Caki2 (cell line): ENCODE data around the gene EBF3. TPM values are rescaled to one million over a fixed set of nuclear protein-coding genes. Genes with fewer than 3 reads are reported as not detected.

Experiments used
- DNase-seq: peaks from one replicate; pipeline ENCODE4 v3.0.0-alpha.2; 2015; ENCODE audit warnings: low read depth
- in situ Hi-C: cut with HindIII; loops from 2 replicates; pipeline ENCODE4 v1.10.0; 2016; ENCODE audit warnings: low sequenced_read_pairs, low pct_unique_long_range_greater_than_20kb, mixed read lengths
- total RNA-seq: library from RNA; depleted of rRNA; stranded (reverse); fragments of >200 nt; shearing (Covaris generic); gene quantifications from 2 replicates; pipeline ENCODE4 v1.2.3, GENCODE V29; 2014; ENCODE audit warnings: low replicate concordance

The EBF3 gene
- total RNA-seq, 1 experiment from 2014 or later, result not detected

GRCh38 chr10:129972145-129972965 is 8.3 kb upstream of the EBF3 start:
- in situ Hi-C loops, result no loop called here
- DNase-seq, result no peak

DNA sequence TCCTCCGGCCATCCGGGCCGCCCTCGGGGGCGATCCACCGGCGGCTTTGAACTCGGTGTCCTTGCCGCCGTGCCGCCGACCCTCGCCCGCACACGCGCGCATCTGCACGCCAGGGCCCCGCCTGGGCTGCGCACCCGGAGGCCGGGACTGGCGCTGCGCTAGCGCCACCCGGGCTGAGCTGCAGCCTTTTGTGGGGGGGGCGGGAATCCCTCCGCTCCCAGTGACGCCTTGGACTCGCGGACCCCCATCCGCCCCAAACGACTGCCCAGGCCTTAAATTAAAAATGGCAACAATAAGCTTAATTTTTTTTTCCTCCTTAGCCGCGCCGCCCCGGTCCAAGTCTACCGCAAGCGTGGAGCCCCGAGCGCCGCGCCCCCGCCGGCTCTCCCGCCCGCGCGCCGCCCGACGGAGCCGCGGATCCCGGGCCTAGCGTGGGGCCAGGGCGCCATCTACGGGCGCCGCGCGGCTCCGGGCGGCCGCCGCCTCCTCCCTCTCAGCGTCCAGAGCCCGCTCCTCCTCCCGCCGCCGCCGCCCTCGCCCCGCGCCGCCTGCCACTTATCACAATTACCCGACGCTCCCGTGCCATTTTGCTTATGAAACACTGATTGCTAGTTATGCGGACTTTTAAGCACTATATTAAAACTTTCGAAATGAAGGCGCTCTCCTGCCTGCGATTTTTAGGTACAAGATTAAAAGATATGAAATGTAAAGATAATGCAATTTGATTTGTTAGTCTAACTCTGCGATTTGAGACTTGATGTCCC is 7.5 kb upstream of the EBF3 start:
- peak; percentile 52 for DNase-seq
- in situ Hi-C loops, result no loop called here

DNA sequence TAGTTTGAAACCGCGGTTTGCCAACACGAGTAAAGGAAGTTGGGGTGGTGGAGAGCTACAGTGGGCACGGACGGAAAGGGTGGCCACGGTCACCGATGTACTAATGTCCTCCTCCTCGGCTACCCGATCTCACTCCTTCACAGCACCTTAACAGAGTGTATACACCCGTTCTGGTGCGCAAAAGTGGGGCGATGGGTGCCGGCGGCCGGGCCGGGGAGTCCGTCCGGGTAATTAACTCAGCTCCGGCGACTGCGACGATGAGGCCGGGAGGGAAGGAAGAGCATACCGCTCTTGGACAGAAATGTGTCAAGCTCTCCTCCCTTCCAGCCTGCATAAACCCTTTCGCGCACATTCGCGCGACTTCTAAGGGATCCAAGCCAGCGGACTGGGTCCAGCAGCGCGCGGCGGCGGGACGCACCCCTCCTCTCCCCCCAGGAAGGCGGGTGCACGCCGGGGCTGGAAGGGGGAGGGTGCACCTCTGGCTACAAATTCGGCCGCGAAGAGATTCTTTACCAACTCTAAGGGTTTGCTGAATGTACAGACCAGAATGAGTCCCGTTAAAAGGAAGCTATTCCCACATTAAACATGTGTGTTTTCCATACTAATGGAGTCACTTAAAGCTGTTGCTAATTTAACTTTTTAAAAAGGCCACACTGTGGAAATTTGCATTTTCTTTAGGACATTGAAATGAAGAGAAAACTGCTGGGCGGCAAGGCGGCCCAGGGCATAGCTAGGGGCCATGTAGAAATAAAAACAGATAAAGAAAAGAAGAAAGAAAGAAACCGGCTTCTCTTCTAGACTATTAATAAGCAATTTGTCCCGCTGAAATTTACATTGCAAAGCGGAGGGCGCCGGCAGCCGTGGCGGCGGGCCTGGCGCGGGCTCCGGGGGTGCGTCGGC is 6.6 kb upstream of the EBF3 start:
- in situ Hi-C loops, result no loop called here
- DNase-seq, result no peak

DNA sequence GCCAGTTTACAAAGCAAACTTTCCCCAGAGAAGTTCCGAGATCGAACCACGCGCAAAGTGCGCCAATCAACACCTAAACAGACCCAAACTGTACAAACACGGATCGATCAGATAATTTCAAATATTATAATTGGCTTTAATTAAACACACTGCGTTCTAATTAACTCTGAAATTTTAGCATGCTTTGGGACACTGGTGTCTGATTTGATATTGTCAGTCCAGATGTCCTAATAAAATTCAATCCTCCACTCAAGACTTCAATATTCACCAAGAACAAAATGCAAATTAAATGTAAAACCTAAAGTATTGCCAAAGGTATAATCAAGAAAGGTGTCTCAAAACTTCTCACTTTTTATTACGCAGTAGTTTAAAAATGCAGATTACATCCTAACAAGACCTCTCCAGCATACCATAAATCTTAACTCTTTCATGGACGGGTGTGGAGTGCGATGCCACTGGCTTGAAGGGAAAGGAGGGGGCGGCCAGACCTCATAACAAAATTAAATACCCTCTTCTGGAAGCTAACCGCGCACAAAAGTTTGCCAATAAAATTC is 5.9 kb upstream of the EBF3 start:
- in situ Hi-C loops, result no loop called here
- no peak for DNase-seq

DNA sequence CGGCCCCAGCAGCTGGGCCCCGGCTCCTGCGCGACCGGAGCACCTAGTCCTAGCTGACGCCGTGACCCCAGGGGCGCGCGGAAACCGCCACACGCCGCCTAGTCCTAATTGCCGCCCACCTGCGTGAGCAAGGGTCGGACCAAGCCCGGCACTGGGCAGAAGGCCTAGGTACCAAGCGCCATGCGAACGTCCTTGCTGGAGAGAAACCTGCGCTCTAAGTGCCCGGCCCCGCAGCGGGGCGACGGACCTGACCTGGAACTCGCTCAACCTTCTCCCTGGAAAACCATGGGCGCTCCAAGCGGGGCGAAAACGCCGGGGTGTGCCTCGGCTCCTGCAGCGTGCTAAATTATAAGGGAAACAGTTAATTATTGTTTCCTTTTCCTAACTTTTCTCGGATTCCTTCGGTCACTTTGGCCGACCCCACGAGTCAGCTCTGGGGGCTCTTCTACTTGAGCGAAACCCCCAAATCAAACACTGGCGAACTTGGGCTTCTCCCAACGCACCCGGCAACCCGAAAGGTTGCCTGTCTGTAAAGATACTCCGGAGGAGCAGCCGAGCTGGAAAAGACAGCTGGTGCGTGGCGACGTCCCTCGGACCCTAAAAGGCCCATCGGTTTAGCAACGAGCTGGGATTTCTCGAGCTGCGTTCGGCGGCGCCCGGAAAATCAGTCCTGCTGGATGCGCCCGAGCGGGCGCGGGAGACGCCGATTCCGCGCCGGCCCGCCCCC is 5.3 kb upstream of the EBF3 start:
- no peak for DNase-seq
- in situ Hi-C loops, result no loop called here

DNA sequence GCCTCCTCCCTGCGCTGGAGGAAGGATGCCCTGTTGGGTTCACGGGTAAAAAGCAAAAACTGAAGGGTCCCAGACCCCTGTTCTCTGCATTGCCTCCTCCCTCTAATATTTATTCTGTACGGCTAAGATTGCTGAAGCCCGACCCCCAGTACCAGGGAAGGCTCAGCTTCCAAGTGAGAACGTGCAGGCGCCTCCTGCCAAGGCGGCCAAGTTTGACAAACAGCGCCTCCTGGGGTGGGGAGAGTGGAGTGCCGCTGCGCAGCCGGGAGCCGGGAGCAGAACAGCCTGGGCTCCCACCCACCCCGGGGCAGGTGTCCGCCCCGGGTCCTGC is 4.7 kb upstream of the EBF3 start:
- in situ Hi-C loops, result no loop called here
- no peak for DNase-seq

DNA sequence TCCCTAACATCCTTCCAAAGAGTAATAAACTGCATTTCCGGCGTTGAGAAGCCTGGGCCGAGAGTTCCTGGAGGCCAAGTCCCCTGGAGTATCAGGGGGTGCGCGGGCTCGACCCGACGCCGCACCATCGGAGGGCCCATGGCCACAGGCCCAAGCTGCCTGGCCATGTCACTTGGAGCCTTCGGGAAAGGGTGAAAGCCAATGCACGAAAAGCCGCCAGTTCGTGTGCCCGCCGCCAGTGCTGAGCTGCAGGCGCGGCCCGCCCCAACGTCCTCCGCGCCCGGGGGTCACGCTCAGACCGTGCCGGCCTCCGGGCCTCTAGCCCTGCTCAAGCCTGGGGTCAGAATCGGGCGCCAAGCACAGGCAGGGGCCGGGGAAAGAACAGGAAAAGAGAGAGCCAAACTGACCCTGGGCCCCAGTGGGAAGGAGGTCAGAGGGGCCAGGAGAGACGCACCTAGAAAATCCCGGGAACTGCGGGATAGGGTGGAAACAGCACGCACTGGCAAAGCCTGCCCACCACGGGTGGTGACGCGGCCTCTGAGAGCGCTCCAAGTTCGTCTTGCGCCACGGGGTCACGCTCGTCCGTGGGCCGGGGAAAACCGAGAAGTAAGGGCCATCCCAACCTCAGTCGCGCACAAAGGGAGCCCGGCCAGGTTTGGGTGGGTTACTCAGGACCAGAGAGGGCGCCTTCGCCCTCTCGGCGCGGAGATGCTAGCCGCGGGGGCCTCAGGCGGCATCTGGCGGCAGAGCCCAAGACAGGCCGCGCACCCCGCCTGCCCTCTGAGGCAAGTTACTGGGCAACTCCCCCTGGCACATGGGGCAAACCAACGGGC is 4.2 kb upstream of the EBF3 start:
- no peak for DNase-seq
- in situ Hi-C loops, result no loop called here

GRCh38 chr10:129967579-129968019 is 3.5 kb upstream of the EBF3 start:
- in situ Hi-C loops, result no loop called here
- DNase-seq, result no peak

DNA sequence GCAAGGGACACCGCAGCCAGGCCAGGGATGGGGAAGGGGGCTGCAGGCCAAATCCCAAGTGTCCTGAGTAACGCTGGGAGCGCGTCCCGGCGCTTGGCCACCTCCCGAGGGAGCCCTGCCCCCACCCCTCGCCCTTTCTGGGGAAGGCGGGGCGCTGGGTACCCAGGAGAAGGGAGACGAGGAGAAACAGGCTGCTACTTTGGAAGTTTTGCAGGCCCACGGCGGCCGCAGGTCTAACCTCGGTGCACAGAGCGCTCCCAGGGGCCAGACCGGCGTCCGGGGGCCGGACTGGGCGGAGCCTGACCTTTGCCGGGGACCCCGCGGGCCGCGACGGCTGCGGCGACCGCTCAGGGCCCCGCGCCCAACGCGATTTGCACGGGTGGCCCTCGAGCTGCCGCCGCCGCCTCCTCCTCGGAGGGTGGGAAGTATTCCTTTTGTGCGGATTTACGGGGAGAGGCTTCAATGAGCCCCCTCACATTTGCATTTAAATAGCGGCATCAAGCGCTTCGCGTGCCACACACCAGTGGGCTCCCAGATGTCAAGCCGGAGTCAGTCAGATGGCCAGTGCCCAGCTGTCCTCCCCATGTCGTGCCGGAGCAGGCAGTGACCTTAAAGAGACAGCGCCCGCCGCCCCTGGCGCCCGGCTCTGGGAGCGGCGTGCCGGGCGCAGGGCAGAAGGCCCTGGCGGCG is 3.0 kb upstream of the EBF3 start:
- in situ Hi-C loops, result no loop called here
- no peak for DNase-seq

- DNase-seq, result no peak
- in situ Hi-C loops, result no loop called here
Measured at GRCh38 chr10:129966370-129966888, 2.4 kb upstream of the EBF3 start.

DNA sequence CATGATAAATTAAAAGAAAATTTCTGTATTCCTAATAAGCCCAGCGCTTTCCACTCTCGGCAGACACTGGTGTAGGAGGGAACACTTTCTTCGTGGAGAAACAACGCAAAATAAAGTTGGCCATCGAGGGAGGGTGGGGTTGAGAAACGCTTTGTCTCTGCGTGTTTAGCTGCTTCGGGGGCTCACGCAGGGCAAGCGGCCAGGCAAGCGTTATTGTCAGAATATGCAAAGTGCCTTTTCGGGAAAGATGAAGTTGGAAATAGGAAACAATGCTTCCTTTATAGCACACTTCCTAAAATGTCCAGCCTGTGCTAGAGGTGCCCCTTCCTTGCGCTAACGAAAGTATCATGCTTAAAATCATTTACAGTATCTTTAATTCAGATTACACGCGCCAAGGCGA is 1.9 kb upstream of the EBF3 start:
- in situ Hi-C loops, result no loop called here

DNA sequence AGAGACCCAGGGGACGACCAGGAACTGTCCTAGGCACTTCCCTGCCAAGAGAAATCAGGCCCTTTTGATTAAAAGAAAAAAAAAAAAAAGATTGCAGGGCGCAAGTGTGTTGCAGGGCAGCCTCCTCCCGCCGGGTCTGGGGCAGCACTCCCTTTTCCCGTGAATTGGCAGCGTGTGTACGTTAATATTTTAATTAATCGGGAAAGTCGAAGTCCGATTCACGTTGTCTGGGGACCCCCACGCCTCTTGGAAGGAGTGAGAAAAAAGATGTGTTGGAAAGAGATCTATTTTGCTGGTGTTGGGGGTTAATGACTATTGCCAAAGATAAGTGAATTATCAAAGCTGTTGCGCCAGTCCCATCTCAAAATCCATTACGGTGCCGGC is 1.3 kb upstream of the EBF3 start:
- in situ Hi-C loops, result no loop called here
- no peak for DNase-seq

More for the DNA sequence above, 1.9 kb upstream of the EBF3 start:
- DNase-seq, result no peak

DNA sequence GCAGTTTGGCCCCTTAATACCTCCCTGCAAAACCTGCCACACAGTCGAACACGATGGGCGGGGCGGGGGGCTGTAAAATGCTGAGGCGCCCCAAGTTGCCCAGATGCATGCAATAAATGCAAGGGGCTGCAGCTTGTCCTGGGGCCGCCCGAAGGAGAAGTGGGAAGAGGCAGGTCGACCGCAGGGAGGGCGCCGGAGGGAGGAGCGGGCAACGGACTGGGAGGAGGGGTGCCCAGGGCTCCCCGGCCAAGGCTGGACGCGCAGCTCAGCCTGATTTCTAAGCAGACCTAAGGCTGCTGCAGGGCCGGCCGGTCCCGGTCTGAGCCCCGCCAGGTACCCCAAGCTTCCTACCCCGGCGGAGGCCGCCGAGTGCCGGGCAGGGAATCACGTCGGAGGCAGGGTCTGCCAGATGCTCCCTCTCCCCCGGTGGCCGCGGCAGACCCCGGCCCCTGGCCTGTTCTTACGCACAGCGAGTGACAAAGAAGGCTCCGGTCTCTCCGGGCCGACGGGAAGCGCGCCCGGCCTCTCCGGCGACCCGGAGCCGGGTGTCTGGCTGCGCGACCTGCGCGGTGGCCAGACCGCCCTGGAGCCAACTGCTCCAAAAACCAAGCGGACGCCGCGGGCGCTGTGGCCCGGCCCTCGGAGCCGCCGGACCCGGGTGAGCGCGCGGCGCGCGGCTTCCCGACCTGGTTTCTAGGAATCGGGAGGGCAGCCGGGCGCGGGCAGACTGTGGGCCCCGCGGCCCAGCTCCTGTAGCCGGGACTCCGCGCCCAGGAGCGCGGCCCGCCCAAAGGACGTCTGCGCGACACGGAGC is 744 bp upstream of the EBF3 start:
- DNase-seq, result no peak
- in situ Hi-C loops, result no loop called here

- no peak for DNase-seq
- in situ Hi-C loops, result no loop called here
Measured at GRCh38 chr10:129962872-129963640, 1.0 kb downstream of the EBF3 start.
